GM12891 (cell line): ENCODE measurements around the gene PTPRT.

Source experiments
- POLR2AphosphoS5 ChIP-seq: IDR thresholded peaks from 2 replicates; pipeline ENCODE4 v1.6.1; 2011; ENCODE audit warnings: low read depth, low read length, control low read depth
- SPI1 ChIP-seq: IDR thresholded peaks from 2 replicates; pipeline ENCODE4 v1.6.1; 2011; ENCODE audit warnings: low read depth, low read length, control low read depth
- TAF1 ChIP-seq: IDR thresholded peaks from 2 replicates; pipeline ENCODE4 v1.6.1; 2011; ENCODE audit warnings: low read depth, low read length, control low read depth

DNA sequence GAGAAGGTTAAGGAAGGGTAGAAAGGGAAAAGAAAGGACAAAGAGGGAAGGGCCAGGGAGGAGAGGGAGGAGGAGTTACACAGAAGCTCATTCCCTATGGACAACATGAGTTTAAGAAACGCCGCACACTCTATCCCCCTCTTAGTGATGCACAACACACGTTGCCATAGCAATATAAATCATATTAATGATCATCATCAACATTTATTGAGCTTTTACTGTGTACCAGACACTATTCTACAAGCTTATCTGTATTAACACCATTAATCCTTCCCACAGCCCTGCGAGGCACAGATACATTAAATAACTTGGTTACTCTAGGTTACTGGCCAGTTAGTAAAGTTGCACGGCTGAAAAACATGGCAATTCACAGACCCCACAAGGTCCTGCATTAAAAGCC is 234.8 kb downstream of the PTPRT start:
- TF ChIP-seq POLR2AphosphoS5 (no peak), TAF1 (no peak), SPI1 (no peak)
